Subcutaneous adipose tissue (tissue), 4 donors: ENCODE data around the gene BRAT1. TPM values are rescaled to one million over a fixed set of nuclear protein-coding genes. Genes with fewer than 3 reads are reported as not detected.

Source experiments
- CTCF ChIP-seq: fragments of 450-650 bp; IDR thresholded peaks from one replicate; pipeline ENCODE4 v1.5.1; 2016; ENCODE audit warnings: low read depth, mild to moderate bottlenecking, control low read depth, antibody characterized with exemption, moderate library complexity
- total RNA-seq, 4 donors: library from RNA; depleted of rRNA; stranded (reverse); fragments of >200 nt; gene quantifications; one replicate each; pipeline ENCODE4 v1.1.0, GENCODE V29; 2016

Gene BRAT1
- total RNA-seq, 4 donors from 2014 or later = 11.7 to 42.2 (median 19.8) TPM

GRCh38 chr7:2537981-2538851, 17.1 kb downstream of the BRAT1 start:
- no peak for TF ChIP-seq CTCF

- TF ChIP-seq CTCF = no peak
Measured at GRCh38 chr7:2530071-2530987, 25.0 kb downstream of the BRAT1 start.

- TF ChIP-seq CTCF = no peak
Measured at GRCh38 chr7:2529161-2530070, 25.9 kb downstream of the BRAT1 start.

- TF ChIP-seq CTCF = no peak
Measured at GRCh38 chr7:2528481-2529095, 26.7 kb downstream of the BRAT1 start.

GRCh38 chr7:2527505-2528467, 27.5 kb downstream of the BRAT1 start:
- TF ChIP-seq CTCF = no peak
